Measurements from ENCODE around the gene PLEKHA7. TPM values are rescaled to one million over a fixed set of nuclear protein-coding genes. Genes with fewer than 3 reads are reported as not detected.

PLEKHA7 gene
- total RNA-seq, 1 experiment from 2014 or later = 57.6 TPM

DNA sequence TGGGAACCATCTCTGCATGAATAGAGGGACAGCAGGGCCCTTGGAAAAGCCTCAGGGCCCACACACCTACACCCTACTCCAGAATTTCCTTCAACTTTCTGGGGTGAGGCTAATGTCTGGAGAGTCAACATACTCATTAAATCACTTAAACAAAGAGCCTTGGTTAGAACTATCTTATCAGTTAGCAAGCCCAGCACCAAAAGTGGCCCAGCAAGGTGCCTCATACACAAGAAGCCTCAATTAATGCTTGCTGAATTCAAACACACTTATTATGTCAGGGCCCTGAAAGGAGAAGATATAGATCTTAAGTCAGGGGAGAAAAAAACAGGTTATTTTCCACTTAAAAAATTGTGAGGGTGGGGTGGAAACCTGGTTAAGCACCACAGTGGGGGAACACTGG, 214.3 kb downstream of the PLEKHA7 start:
- H3K36me3 Mint-ChIP-seq (ENCODE audit: insufficient read depth, unreplicated experiment) = peaks cover 42% of the 10 kb centered on the region
- no peak overlapping the region for H3K27ac Mint-ChIP-seq (ENCODE audit: unreplicated experiment)
- Histone ChIP-seq H3K36me3 (ENCODE audit: control insufficient read depth, insufficient read depth, low read length) (peaks cover 3% of the 10 kb centered on the region; the same call in 1 of the 2 replicates), H3K4me3 (ENCODE audit: low read depth, low read length) (no peak overlapping the region), H3K27me3 (replicated peaks; ENCODE audit: control insufficient read depth, insufficient read depth, low read length) (no peaks in the 10 kb centered on the region), H3K9me3 (no peaks in the 10 kb centered on the region), H3K4me1 (no peaks in the 10 kb centered on the region)
- intact Hi-C loops (cut with micrococcal nuclease; ENCODE audit: unreplicated experiment) = no loop called here
- no peaks in the 10 kb centered on the region for H3K27me3 Mint-ChIP-seq (ENCODE audit: insufficient read depth, unreplicated experiment)
- no TSS peak for BruUV-seq (replicated peaks)
- no peaks in the 10 kb centered on the region for H3K9me3 Mint-ChIP-seq (ENCODE audit: unreplicated experiment)
- ChIA-PET CTCF (no interaction called here), POLR2A (no interaction called here)
- DNase-seq = no peak
- H3K4me3 Mint-ChIP-seq (ENCODE audit: unreplicated experiment) = no peak overlapping the region
- TF ChIP-seq, protein P1, sequence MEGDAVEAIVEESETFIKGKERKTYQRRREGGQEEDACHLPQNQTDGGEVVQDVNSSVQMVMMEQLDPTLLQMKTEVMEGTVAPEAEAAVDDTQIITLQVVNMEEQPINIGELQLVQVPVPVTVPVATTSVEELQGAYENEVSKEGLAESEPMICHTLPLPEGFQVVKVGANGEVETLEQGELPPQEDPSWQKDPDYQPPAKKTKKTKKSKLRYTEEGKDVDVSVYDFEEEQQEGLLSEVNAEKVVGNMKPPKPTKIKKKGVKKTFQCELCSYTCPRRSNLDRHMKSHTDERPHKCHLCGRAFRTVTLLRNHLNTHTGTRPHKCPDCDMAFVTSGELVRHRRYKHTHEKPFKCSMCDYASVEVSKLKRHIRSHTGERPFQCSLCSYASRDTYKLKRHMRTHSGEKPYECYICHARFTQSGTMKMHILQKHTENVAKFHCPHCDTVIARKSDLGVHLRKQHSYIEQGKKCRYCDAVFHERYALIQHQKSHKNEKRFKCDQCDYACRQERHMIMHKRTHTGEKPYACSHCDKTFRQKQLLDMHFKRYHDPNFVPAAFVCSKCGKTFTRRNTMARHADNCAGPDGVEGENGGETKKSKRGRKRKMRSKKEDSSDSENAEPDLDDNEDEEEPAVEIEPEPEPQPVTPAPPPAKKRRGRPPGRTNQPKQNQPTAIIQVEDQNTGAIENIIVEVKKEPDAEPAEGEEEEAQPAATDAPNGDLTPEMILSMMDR (IDR thresholded peaks at IDR 0.05; ENCODE audit: insufficient read depth in 1 of 2, low read depth in 1 of 2, low read length in 1 of 2, severe bottlenecking in 1 of 2, unreplicated experiment in 1 of 2) = no peak
- H3K4me1 Mint-ChIP-seq (ENCODE audit: low read depth, unreplicated experiment) = no peaks in the 10 kb centered on the region

GRCh38 chr11:16799221-16799620, 215.0 kb downstream of the PLEKHA7 start:
- TF ChIP-seq, protein P1 (IDR thresholded peaks at IDR 0.05; ENCODE audit: insufficient read depth in 1 of 2, low read depth in 1 of 2, low read length in 1 of 2, severe bottlenecking in 1 of 2, unreplicated experiment in 1 of 2) = no peak
- H3K4me1 ChIP-seq = no peaks in the 10 kb centered on the region
- H3K27me3 ChIP-seq (replicated peaks; ENCODE audit: control insufficient read depth, insufficient read depth, low read length) = no peaks in the 10 kb centered on the region
- no peaks in the 10 kb centered on the region for H3K9me3 ChIP-seq
- Mint-ChIP-seq H3K27ac (ENCODE audit: unreplicated experiment) (no peak overlapping the region), H3K36me3 (ENCODE audit: insufficient read depth, unreplicated experiment) (peaks cover 45% of the 10 kb centered on the region), H3K4me1 (ENCODE audit: low read depth, unreplicated experiment) (no peaks in the 10 kb centered on the region), H3K4me3 (ENCODE audit: unreplicated experiment) (no peak overlapping the region), H3K9me3 (ENCODE audit: unreplicated experiment) (no peaks in the 10 kb centered on the region), H3K27me3 (ENCODE audit: insufficient read depth, unreplicated experiment) (no peaks in the 10 kb centered on the region)
- peaks cover 2% of the 10 kb centered on the region; the same call in 1 of the 2 replicates for H3K36me3 ChIP-seq (ENCODE audit: control insufficient read depth, insufficient read depth, low read length)
- no TSS peak for BruUV-seq (replicated peaks)
- ChIA-PET POLR2A (no interaction called here), CTCF (no interaction called here)
- no peak overlapping the region for H3K4me3 ChIP-seq (ENCODE audit: low read depth, low read length)
- DNase-seq = no peak
- intact Hi-C loops (cut with micrococcal nuclease; ENCODE audit: unreplicated experiment) = no loop called here

GRCh38 chr11:16797776-16798175, 216.4 kb downstream of the PLEKHA7 start:
- H3K36me3 Mint-ChIP-seq (ENCODE audit: insufficient read depth, unreplicated experiment) = peaks cover 42% of the 10 kb centered on the region
- DNase-seq = no peak
- Histone ChIP-seq H3K9me3 (no peaks in the 10 kb centered on the region), H3K4me3 (ENCODE audit: low read depth, low read length) (no peak overlapping the region), H3K36me3 (ENCODE audit: control insufficient read depth, insufficient read depth, low read length) (no peaks in the 10 kb centered on the region), H3K27me3 (replicated peaks; ENCODE audit: control insufficient read depth, insufficient read depth, low read length) (no peaks in the 10 kb centered on the region), H3K4me1 (no peaks in the 10 kb centered on the region)
- intact Hi-C loops (cut with micrococcal nuclease; ENCODE audit: unreplicated experiment) = no loop called here
- H3K4me3 Mint-ChIP-seq (ENCODE audit: unreplicated experiment) = no peak overlapping the region
- TF ChIP-seq, protein P1 (IDR thresholded peaks at IDR 0.05; ENCODE audit: insufficient read depth in 1 of 2, low read depth in 1 of 2, low read length in 1 of 2, severe bottlenecking in 1 of 2, unreplicated experiment in 1 of 2) = no peak
- ChIA-PET POLR2A (no interaction called here), CTCF (no interaction called here)
- H3K27ac Mint-ChIP-seq (ENCODE audit: unreplicated experiment) = no peak overlapping the region
- no TSS peak for BruUV-seq (replicated peaks)
- H3K27me3 Mint-ChIP-seq (ENCODE audit: insufficient read depth, unreplicated experiment) = no peaks in the 10 kb centered on the region
- no peaks in the 10 kb centered on the region for H3K9me3 Mint-ChIP-seq (ENCODE audit: unreplicated experiment)
- H3K4me1 Mint-ChIP-seq (ENCODE audit: low read depth, unreplicated experiment) = no peaks in the 10 kb centered on the region

Measured in Caco-2 (cell line).